ENCODE measurements around the gene EFHC2. TPM values are rescaled to one million over a fixed set of nuclear protein-coding genes. Genes with fewer than 3 reads are reported as not detected.

EFHC2 gene
- total RNA-seq, 2 donors from 2014 or later = 1.3 to 2.2 TPM

- no peaks in the 10 kb centered on the region for H3K27me3 Mint-ChIP-seq (ENCODE audit: insufficient read depth)
- Histone ChIP-seq H3K36me3 (ENCODE audit: control insufficient read depth, insufficient read depth, low read length) (no peaks in the 10 kb centered on the region), H3K9me3 (ENCODE audit: control insufficient read depth, low read length) (no peaks in the 10 kb centered on the region), H3K4me3 (ENCODE audit: low read length) (no peak overlapping the region), H3K27me3 (ENCODE audit: control insufficient read depth, insufficient read depth, low read length, poor library complexity, severe bottlenecking) (no peaks in the 10 kb centered on the region), H3K4me1 (ENCODE audit: control insufficient read depth, insufficient read depth, low read length) (no peaks in the 10 kb centered on the region), H3K9ac (ENCODE audit: extremely low read depth, low read length, poor library complexity, severe bottlenecking) (no peak overlapping the region), H3K27ac (ENCODE audit: low read depth, low read length) (no peak overlapping the region)
- TF ChIP-seq CTCF (conservative IDR thresholded peaks at IDR 0.05) = no peak
- H3K9me3 Mint-ChIP-seq = peaks cover 47% of the 10 kb centered on the region
- H3K4me3 Mint-ChIP-seq = no peak overlapping the region
- H3K27ac Mint-ChIP-seq = no peak overlapping the region
- WGBS, 2 experiments (ENCODE audit: insufficient coverage in 1 of 2, insufficient read length in 1 of 2) = 79% methylated on average over 2 of the region's 2 CpGs; no CpG with 5 or more reads in 1 of the 2 experiments
- no peaks in the 10 kb centered on the region for H3K36me3 Mint-ChIP-seq (ENCODE audit: low read depth)
- H3K4me1 Mint-ChIP-seq = no peaks in the 10 kb centered on the region
- no peak for DNase-seq
Measured at GRCh38 chrX:44099366-44099765, 244.1 kb downstream of the EFHC2 start.

Other genes with a start within 250 kb of the EFHC2 start
- 10 to 100 TPM; 19.3 to 21.6 TPM for gene FUNDC1, start 199.2 kb upstream of the EFHC2 start, total RNA-seq

Data from endodermal cell (in vitro differentiated cells).